ENCODE data around the gene KCNQ1.

KCNQ1 gene

GRCh38 chr11:2684581-2684980 lies 239.8 kb downstream of the KCNQ1 start:
- H3K27me3 ChIP-seq (replicated peaks; ENCODE audit: control insufficient read depth, insufficient read depth, low read length, poor library complexity, severe bottlenecking): no peaks in the 10 kb centered on the region
- H3K4me3 ChIP-seq (ENCODE audit: insufficient read depth, low read depth, low read length, poor library complexity, severe bottlenecking): no peak overlapping the region
- no peak overlapping the region for H3K27ac ChIP-seq (ENCODE audit: insufficient read depth, low read length, poor library complexity, severe bottlenecking)
- no peaks in the 10 kb centered on the region for H3K36me3 ChIP-seq (ENCODE audit: control insufficient read depth, insufficient read depth, low read length)
- H3K9me3 ChIP-seq (ENCODE audit: control insufficient read depth, low read length): no peaks in the 10 kb centered on the region
- H3K4me1 ChIP-seq (ENCODE audit: control insufficient read depth, insufficient read depth, low read length, poor library complexity, severe bottlenecking): no peaks in the 10 kb centered on the region
- no peak for DNase-seq

- Histone ChIP-seq H3K27me3 (replicated peaks; ENCODE audit: control insufficient read depth, insufficient read depth, low read length, poor library complexity, severe bottlenecking) (no peaks in the 10 kb centered on the region), H3K4me1 (ENCODE audit: control insufficient read depth, insufficient read depth, low read length, poor library complexity, severe bottlenecking) (no peaks in the 10 kb centered on the region), H3K36me3 (ENCODE audit: control insufficient read depth, insufficient read depth, low read length) (no peaks in the 10 kb centered on the region), H3K4me3 (ENCODE audit: insufficient read depth, low read depth, low read length, poor library complexity, severe bottlenecking) (no peak overlapping the region), H3K9me3 (ENCODE audit: control insufficient read depth, low read length) (no peaks in the 10 kb centered on the region), H3K27ac (ENCODE audit: insufficient read depth, low read length, poor library complexity, severe bottlenecking) (no peak overlapping the region)
- no peak for DNase-seq
Observed at GRCh38 chr11:2685051-2685450, 240.2 kb downstream of the KCNQ1 start.

GRCh38 chr11:2685566-2686359 lies 241.0 kb downstream of the KCNQ1 start:
- DNase-seq: no peak
- no peaks in the 10 kb centered on the region for H3K4me1 ChIP-seq (ENCODE audit: control insufficient read depth, insufficient read depth, low read length, poor library complexity, severe bottlenecking)
- no peaks in the 10 kb centered on the region for H3K27me3 ChIP-seq (replicated peaks; ENCODE audit: control insufficient read depth, insufficient read depth, low read length, poor library complexity, severe bottlenecking)
- no peak overlapping the region for H3K4me3 ChIP-seq (ENCODE audit: insufficient read depth, low read depth, low read length, poor library complexity, severe bottlenecking)
- no peaks in the 10 kb centered on the region for H3K36me3 ChIP-seq (ENCODE audit: control insufficient read depth, insufficient read depth, low read length)
- no peaks in the 10 kb centered on the region for H3K9me3 ChIP-seq (ENCODE audit: control insufficient read depth, low read length)
- H3K27ac ChIP-seq (ENCODE audit: insufficient read depth, low read length, poor library complexity, severe bottlenecking): no peak overlapping the region

GRCh38 chr11:2686360-2687222 lies 241.8 kb downstream of the KCNQ1 start:
- Histone ChIP-seq H3K9me3 (ENCODE audit: control insufficient read depth, low read length) (no peaks in the 10 kb centered on the region), H3K27me3 (replicated peaks; ENCODE audit: control insufficient read depth, insufficient read depth, low read length, poor library complexity, severe bottlenecking) (no peaks in the 10 kb centered on the region), H3K4me1 (ENCODE audit: control insufficient read depth, insufficient read depth, low read length, poor library complexity, severe bottlenecking) (no peaks in the 10 kb centered on the region), H3K36me3 (ENCODE audit: control insufficient read depth, insufficient read depth, low read length) (no peaks in the 10 kb centered on the region), H3K4me3 (ENCODE audit: insufficient read depth, low read depth, low read length, poor library complexity, severe bottlenecking) (no peak overlapping the region), H3K27ac (ENCODE audit: insufficient read depth, low read length, poor library complexity, severe bottlenecking) (no peak overlapping the region)
- no peak for DNase-seq

- no peaks in the 10 kb centered on the region for H3K36me3 ChIP-seq (ENCODE audit: control insufficient read depth, insufficient read depth, low read length)
- no peak overlapping the region for H3K27ac ChIP-seq (ENCODE audit: insufficient read depth, low read length, poor library complexity, severe bottlenecking)
- no peaks in the 10 kb centered on the region for H3K4me1 ChIP-seq (ENCODE audit: control insufficient read depth, insufficient read depth, low read length, poor library complexity, severe bottlenecking)
- H3K4me3 ChIP-seq (ENCODE audit: insufficient read depth, low read depth, low read length, poor library complexity, severe bottlenecking): no peak overlapping the region
- no peaks in the 10 kb centered on the region for H3K9me3 ChIP-seq (ENCODE audit: control insufficient read depth, low read length)
- H3K27me3 ChIP-seq (replicated peaks; ENCODE audit: control insufficient read depth, insufficient read depth, low read length, poor library complexity, severe bottlenecking): no peaks in the 10 kb centered on the region
- DNase-seq: no peak
Observed at GRCh38 chr11:2687223-2687530, 242.4 kb downstream of the KCNQ1 start.

- Histone ChIP-seq H3K9me3 (ENCODE audit: control insufficient read depth, low read length) (no peaks in the 10 kb centered on the region), H3K27me3 (replicated peaks; ENCODE audit: control insufficient read depth, insufficient read depth, low read length, poor library complexity, severe bottlenecking) (no peaks in the 10 kb centered on the region), H3K4me3 (ENCODE audit: insufficient read depth, low read depth, low read length, poor library complexity, severe bottlenecking) (no peak overlapping the region), H3K36me3 (ENCODE audit: control insufficient read depth, insufficient read depth, low read length) (no peaks in the 10 kb centered on the region), H3K4me1 (ENCODE audit: control insufficient read depth, insufficient read depth, low read length, poor library complexity, severe bottlenecking) (no peaks in the 10 kb centered on the region), H3K27ac (ENCODE audit: insufficient read depth, low read length, poor library complexity, severe bottlenecking) (no peak overlapping the region)
- DNase-seq: no peak
Observed at GRCh38 chr11:2687782-2688191, 243.0 kb downstream of the KCNQ1 start.

GRCh38 chr11:2688381-2689231 lies 243.8 kb downstream of the KCNQ1 start:
- Histone ChIP-seq H3K36me3 (ENCODE audit: control insufficient read depth, insufficient read depth, low read length) (no peaks in the 10 kb centered on the region), H3K9me3 (ENCODE audit: control insufficient read depth, low read length) (no peaks in the 10 kb centered on the region)

GRCh38 chr11:2689651-2690575 lies 245.1 kb downstream of the KCNQ1 start:
- Histone ChIP-seq H3K27me3 (replicated peaks; ENCODE audit: control insufficient read depth, insufficient read depth, low read length, poor library complexity, severe bottlenecking) (no peaks in the 10 kb centered on the region), H3K4me3 (ENCODE audit: insufficient read depth, low read depth, low read length, poor library complexity, severe bottlenecking) (no peak overlapping the region), H3K9me3 (ENCODE audit: control insufficient read depth, low read length) (no peaks in the 10 kb centered on the region), H3K27ac (ENCODE audit: insufficient read depth, low read length, poor library complexity, severe bottlenecking) (no peak overlapping the region), H3K4me1 (ENCODE audit: control insufficient read depth, insufficient read depth, low read length, poor library complexity, severe bottlenecking) (no peaks in the 10 kb centered on the region), H3K36me3 (ENCODE audit: control insufficient read depth, insufficient read depth, low read length) (no peaks in the 10 kb centered on the region)
- DNase-seq: no peak

More at GRCh38 chr11:2688381-2689231, 243.8 kb downstream of the KCNQ1 start:
- Histone ChIP-seq H3K4me1 (ENCODE audit: control insufficient read depth, insufficient read depth, low read length, poor library complexity, severe bottlenecking) (no peaks in the 10 kb centered on the region), H3K27ac (ENCODE audit: insufficient read depth, low read length, poor library complexity, severe bottlenecking) (no peak overlapping the region), H3K4me3 (ENCODE audit: insufficient read depth, low read depth, low read length, poor library complexity, severe bottlenecking) (no peak overlapping the region), H3K27me3 (replicated peaks; ENCODE audit: control insufficient read depth, insufficient read depth, low read length, poor library complexity, severe bottlenecking) (no peaks in the 10 kb centered on the region)
- DNase-seq: no peak
